NCI-H2171 (cell line): ENCODE results near the gene CFAP298.
"Not testable (repeated sequence)": the region's sequence is repeated elsewhere in the genome, so short reads cannot be mapped to it uniquely, and the experiment has no call there.

Experiments used
- DNase-seq: peaks from one replicate; lab custom pipeline; 2025; lab: John Stamatoyannopoulos, UW

CFAP298 gene

GRCh38 chr21:32612075-32612998 lies at the start of gene CFAP298:
TSS of gene CFAP298 (minus strand) at chr21:32612377. CDS start at chr21:32612243, 134 bp downstream.
- peak; percentile 88 for DNase-seq

DNA sequence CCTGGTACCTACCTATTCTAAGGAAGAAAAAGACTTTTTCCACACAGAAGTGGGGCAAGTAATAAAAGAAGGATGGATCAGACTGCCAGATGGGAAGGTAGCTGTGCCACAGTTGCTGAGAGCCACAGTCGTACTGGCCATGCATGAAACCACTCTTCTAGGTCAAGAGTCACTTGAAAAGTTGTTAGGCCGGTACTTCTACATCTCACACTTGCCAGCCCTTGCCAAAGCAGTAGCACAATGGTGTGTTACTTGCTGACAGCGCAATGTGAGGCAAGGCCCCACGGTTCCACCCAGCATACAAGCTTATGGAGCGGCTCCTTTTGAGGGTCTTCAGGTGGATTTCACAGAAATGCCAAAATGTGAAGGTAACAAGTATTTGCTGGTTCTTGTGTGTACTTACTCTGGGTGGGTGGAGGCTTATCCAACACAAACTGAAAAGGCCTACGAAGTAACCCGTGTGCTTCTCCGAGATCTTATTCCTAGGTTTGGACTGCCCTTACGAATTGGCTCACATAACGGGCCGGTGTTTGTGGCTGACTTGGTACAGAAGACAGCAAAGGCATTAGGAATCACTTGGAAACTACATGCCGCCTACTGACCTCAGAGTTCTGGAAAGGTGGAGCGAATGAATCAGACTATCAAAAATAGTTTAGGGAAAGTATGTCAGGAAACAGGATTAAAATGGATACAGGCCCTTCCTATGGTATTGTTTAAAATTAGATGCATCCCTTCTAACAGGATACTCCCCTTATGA lies 49.0 kb upstream of the CFAP298 start:
- DNase-seq, result not testable (repeated sequence)

- DNase-seq, result no peak
These were observed 46.3 kb upstream of the CFAP298 start for GRCh38 chr21:32658524-32658923.

GRCh38 chr21:32653326-32653901 lies 41.2 kb upstream of the CFAP298 start:
- DNase-seq, result no peak

DNA sequence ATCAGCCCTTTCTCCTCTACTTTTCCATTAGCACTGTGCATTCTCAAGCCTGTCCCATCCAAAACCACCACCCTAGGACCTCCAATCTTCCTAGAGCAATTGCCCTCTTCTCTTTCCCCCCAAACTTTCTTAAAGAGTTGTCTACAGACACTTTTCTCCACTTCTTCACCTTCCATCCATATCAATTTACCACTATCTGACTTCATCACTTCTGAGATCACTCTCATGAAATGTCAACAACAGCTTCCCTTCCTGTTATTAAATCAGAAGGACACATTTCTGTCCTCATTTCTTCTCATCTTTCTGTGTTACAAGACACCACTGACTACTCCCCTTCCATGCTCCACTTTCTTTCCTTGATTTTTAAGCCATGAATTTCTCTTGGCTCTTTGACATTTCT lies 36.0 kb upstream of the CFAP298 start:
- DNase-seq, result no peak

DNA sequence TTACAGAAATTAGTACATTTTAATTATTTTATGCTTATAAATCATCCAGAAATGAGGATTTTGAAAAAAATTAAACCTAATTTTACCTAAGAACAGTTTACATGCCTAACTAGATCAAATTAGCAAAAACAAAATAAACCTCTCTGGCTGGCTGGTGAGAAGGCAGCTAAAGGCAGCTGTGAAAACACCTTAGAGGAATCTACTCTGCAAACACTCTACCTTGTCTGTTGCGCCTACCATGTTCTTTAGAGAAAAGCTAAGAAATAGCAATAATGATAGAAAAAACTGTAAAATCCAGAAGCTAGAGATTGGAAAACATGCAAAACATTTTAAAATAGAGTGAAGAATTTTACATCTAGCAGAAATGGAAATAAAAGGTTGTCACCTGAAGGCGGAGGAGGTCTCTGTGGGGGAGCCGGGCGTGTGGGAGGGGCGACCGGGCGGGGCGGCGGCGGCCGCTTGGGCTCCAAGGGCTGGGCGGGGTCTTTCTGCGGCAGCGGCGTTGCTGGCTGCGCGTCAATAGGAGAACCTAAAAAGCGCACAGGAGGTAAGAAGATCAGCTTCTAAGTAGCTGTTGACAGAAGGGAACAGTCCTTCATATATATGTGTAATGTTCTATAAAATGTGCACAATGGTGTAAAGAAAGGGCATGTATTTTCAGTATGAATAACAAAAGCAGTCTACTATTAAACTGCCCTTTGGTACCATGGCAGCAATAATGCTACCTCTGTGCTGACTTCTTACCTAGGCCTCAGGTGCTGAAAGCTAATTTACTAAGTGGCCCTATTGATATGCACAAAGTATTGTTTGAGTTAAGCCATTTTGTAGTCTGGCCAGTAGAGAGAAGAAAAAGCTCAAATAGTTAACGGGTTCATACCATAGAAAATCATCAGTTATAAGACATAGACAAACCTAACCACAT lies 33.3 kb upstream of the CFAP298 start:
- no peak for DNase-seq

- no peak for DNase-seq
These were observed 29.8 kb upstream of the CFAP298 start for GRCh38 chr21:32641710-32642698.

GRCh38 chr21:32626621-32627196 lies 14.5 kb upstream of the CFAP298 start:
- DNase-seq, result no peak

- DNase-seq, result not testable (repeated sequence)
These were observed 6.0 kb upstream of the CFAP298 start for GRCh38 chr21:32618218-32618617.

GRCh38 chr21:32613436-32614043 lies 1.4 kb upstream of the CFAP298 start:
- DNase-seq, result no peak

- DNase-seq, result no peak
These were observed 791 bp upstream of the CFAP298 start for GRCh38 chr21:32612999-32613337.

DNA sequence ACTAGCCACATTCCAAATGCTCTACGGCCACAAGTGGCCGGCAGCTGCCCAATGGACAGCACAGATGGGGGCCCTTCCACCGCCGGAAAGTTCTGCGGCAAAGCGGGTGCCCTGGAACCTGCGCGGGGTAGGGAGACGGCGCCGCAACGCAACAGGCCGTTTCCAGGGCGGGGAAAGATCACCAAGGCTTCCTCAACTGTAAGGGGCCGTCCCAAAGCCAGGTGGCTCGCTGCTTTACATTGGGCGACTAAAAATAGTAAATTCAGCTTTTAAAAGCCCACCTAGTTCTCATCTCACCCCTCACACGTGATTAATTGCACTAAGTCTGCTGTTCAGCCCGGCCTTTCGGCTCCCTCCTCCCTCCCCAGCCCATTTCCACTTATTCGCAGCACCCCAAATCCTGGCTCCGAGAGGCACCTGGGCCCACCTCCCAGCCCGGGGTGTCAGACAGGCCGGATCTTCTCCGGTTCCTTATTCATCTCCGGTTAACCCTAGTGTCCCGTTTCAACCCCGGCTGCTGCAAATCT lies 643 bp downstream of the CFAP298 start:
- peak; percentile 8 for DNase-seq

DNA sequence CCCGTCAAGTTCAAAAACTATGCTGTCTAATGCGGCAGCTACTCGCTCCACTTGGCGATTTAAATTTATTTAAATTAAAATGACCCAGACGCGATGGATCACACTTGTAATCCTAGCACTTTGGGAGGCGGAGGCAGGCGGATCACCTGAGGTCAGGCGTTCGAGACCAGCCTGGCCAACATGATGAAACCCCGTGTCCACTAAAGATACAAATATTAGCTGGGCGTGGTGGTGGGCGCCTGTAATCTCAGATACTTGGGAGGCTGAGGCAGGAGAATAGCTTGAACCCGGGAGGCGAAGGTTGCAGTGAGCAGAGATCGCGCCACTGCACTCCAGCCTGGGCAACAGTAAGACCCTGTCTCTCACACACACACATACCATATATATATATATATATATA lies 1.2 kb downstream of the CFAP298 start:
- DNase-seq, result not testable (repeated sequence)

- no peak for DNase-seq
These were observed 3.3 kb downstream of the CFAP298 start for GRCh38 chr21:32608851-32609250.

DNA sequence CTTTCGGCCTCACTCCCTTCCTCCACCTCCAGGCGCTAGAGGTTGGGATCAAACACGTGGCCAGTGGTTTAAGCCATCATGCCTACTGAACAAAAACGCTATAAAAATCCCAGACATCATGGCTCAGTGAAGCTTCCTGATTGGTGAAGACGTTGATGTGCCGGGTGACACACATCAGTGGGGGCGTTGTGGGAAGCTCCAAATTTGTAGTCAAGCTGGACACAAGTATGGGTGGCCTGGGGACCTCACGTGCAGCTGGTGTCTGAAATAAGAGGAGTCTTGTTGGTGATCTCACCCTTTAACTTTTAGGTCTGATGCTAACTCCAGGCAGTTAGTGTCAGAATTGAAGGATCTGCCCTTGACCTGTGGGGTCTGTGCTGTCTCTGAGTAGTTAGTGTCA lies 6.7 kb downstream of the CFAP298 start:
- no peak for DNase-seq

DNA sequence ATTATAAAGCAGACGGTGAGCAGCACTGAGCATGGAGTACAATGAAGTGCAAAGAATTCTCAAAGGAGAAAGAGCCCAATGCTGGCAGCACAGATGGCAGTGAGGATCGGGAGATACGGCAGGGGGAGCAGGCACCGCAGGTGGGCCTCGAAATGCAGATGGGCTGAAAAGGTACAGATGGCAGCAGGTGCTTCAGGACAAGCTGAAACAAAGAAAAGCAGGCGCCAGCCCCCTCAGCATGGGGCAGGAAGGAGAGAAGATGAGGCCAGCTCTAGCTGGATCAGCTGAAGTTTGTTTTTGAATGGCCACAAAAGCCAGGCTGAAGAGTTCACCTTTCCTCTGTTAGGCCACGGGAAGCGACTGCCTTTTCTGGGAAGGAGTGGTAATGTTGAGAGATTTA lies 7.7 kb downstream of the CFAP298 start:
- peak; percentile 93 for DNase-seq

- no peak for DNase-seq
These were observed 9.0 kb downstream of the CFAP298 start for GRCh38 chr21:32603131-32603530.

DNA sequence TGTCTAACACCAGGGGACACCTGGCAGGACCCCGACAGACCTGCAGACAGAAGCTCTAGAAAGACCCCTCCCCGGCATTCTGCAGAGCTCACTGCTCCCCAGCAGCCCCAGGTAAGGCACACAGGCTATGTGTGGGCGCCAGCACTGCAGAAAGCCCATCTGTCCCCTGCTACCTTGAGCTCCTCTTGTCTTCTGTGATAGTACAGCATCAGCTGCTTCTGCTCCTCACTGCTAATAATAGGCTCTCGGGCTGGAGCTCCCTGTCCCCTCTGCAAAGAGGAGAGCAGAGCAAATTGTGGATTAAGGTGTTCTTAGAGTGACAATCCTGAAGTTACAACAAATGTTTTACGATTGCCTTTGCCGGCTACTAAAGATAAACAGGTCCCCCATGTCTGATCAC lies 10.1 kb downstream of the CFAP298 start:
- DNase-seq, result no peak

GRCh38 chr21:32599526-32599925 lies 12.7 kb downstream of the CFAP298 start:
- DNase-seq, result peak; percentile 64
